ENCODE data around the gene PRDX2. TPM values are rescaled to one million over a fixed set of nuclear protein-coding genes. Genes with fewer than 3 reads are reported as not detected.

PRDX2 gene
- total and polyA plus RNA-seq, 2 donors (not counting 3 experiments of a cell fraction or from before 2014, with no cell fraction given) = 247 to 492 TPM

- dilution Hi-C loops (cut with MboI; ENCODE audit: extremely low pct_ligation_motif_present, low sequenced_read_pairs) = no loop called here
- Histone ChIP-seq H3K79me2 (ENCODE audit: control insufficient read depth, insufficient read depth, low read length) (no peaks in the 10 kb centered on the region), H3K4me3 (replicated peaks in 1 of 3; ENCODE audit: insufficient read depth in 1 of 3, low read depth in 1 of 3, low read length in 3 of 3) (no peak overlapping the region), H3K4me2 (ENCODE audit: insufficient read depth, low read length) (no peak overlapping the region), H3K4me1 (ENCODE audit: control insufficient read depth, extremely low read depth, insufficient read depth, low read length) (no peaks in the 10 kb centered on the region), H3K27me3 (ENCODE audit: control insufficient read depth in 2 of 2, insufficient read depth in 2 of 2, low read length in 2 of 2) (peaks cover 55 to 70% of the 10 kb centered on the region in 2 experiments), H2AFZ (ENCODE audit: low read depth, low read length) (no peak overlapping the region), H3K9me1 (replicated peaks; ENCODE audit: control insufficient read depth, extremely low read depth, insufficient read depth, low read length) (no peaks in the 10 kb centered on the region), H3K9ac (replicated peaks; ENCODE audit: extremely low read depth, insufficient read depth, low read length) (no peak overlapping the region), H3K27ac (ENCODE audit: insufficient read depth, low read depth, low read length) (no peak overlapping the region), H3K36me3 (ENCODE audit: control insufficient read depth in 2 of 2, extremely low read depth in 1 of 2, insufficient read depth in 2 of 2, low read length in 2 of 2) (no peaks in the 10 kb centered on the region), H3K9me3 (replicated peaks; ENCODE audit: control insufficient read depth, insufficient read depth, low read length) (no peaks in the 10 kb centered on the region), H4K20me1 (replicated peaks; ENCODE audit: control insufficient read depth, extremely low read depth, insufficient read depth, low read length) (no peaks in the 10 kb centered on the region)
- no TSS peak for BruUV-seq (replicated peaks)
- CTCF ChIA-PET = interaction anchor here (0.6 to 1.8 kb wide), 6 partner anchors 10 to 75 kb away, joined by 3 to 18 read pairs (median 4); no protein-coding TSS in a partner anchor
- no peak for TF ChIP-seq FOS (IDR thresholded peaks at IDR 0.05; ENCODE audit: borderline replicate concordance, insufficient read depth, low read length)
- no peak for TF ChIP-seq POLR2AphosphoS5 (IDR thresholded peaks at IDR 0.05; ENCODE audit: insufficient read depth, low read depth, low read length)
- TF ChIP-seq POLR2A (IDR thresholded peaks at IDR 0.05; ENCODE audit: low read depth, low read length) = no peak
- no peak for TF ChIP-seq CTCF (IDR thresholded peaks at IDR 0.05; ENCODE audit: extremely low read depth in 1 of 2, insufficient read depth in 1 of 2, low read depth in 1 of 2, low read length in 2 of 2)
- no peak for TF ChIP-seq MAX (IDR thresholded peaks at IDR 0.05; ENCODE audit: insufficient read depth, insufficient read length)
- TF ChIP-seq MYC (IDR thresholded peaks at IDR 0.05; ENCODE audit: low read depth, low read length) = no peak
- no peak for TF ChIP-seq JUN (IDR thresholded peaks at IDR 0.05; ENCODE audit: borderline replicate concordance, insufficient read depth, insufficient read length, low read depth)
- TF ChIP-seq GATA2 (IDR thresholded peaks at IDR 0.05; ENCODE audit: insufficient read depth, insufficient read length, low read depth, low read length) = no peak
- FAIRE-seq = no peak
- DNase-seq (ENCODE audit: low read depth, low spot score) = no peak
- POLR2A ChIA-PET = no interaction called here
- intact Hi-C loops (cut with micrococcal nuclease) = no loop called here
Observed at GRCh38 chr19:12836529-12836863, 34.9 kb upstream of the PRDX2 start.

Data from endothelial cell of umbilical vein (primary cell).